GM19397 (cell line): ENCODE data around the gene TMEM117.
A peak's percentile ranks its signal among the peaks of the same experiment; 100 is the strongest.
"Not testable (repeated sequence)": the region's sequence is repeated elsewhere in the genome, so short reads cannot be mapped to it uniquely, and the experiment has no call there.

Experiments
- ATAC-seq: cut with Tn5 transposase; IDR thresholded peaks from one replicate; pipeline ENCODE4 v1.9.1; 2021; ENCODE audit warnings: mild to moderate bottlenecking, moderate library complexity; ENCODE audit not compliant: unreplicated experiment

TMEM117 gene

DNA sequence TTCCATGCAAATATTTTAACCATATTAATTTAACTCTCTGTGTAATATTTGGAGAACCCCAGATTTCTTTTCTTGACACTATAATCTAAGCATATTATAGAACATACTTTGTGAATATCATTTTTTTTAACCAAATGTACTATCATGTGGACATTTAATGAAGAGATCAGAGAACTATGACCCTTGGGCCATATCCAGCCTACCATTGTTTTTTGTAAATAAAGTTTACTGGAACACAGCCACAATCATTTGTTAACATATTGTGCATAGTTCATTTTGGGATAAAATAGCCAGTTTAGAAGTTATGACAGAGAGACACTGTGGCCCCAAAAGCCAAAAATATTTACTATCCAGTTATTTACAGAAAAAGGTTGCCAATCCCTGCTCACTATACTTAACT is 338.2 kb downstream of the TMEM117 start:
- ATAC-seq = no peak

DNA sequence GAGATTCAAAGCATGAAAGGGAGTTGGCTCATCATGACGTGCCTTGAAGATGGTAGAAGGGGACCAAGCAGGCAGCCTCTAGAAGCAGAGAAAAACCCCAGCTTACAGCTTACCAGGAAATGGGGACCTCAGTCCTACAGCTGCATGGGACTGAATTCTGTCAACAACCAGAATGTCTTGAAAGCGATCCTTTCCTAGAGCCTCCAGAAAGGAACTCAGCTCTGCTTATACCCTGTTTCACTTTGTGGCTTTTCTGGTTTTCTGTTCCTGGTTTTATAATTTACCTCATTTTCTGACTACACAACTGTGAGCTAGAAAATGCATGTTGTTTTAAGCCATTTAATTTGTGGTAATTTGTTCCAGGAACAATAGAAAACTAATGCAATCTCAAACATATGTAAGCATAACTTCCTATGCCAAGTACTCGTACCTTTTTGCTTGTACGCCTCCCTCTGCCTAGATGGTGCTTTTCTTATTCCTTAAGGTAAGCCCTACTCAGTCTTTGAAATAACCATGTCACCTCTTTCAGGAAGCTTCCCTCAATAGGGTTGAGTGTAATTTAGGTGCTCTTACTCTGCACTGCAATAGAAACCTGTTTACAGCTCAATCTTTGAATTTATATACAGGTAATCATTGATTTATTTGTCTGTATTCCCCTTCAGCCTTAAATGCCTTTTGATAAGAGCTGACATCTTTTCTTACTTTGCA is 348.8 kb downstream of the TMEM117 start:
- ATAC-seq = peak; percentile 75

DNA sequence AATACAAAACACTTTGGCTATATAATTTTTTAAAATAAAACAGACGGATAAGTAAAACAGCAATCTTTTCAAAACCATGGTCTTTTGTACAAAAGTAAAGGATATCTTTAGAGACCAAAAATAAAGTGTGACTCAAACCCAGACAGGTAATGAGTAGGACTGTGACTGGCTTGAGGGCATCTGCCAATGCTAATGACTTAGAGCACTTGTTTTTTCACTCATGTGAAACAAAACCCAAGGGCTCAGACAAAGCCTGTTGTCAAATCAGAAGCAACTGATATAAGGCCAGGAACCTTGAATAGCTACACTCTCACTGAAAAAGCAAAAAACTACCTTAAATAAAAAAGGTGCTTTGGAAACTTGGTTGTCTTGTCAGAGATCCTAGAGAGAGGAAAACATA is 357.4 kb downstream of the TMEM117 start:
- ATAC-seq = peak; percentile 92

DNA sequence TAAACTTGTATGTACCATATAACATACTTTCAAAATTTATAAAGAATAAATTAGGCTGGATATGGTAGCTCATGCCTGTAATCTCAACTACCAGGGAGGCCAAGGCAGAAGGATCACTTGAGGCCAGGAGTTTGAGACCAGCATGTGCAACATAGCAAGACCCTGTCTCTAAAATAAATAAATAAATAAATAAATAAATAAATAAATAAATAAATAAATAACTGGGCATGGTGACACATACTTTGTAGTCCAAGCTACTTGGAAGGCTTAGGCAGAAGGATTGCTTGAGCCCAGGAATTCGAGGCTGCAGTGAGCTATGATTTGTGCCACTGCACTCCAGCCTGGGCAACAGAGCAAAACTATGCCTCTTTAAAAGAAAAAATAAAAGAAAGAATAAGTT is 359.8 kb downstream of the TMEM117 start:
- not testable (repeated sequence) for ATAC-seq

DNA sequence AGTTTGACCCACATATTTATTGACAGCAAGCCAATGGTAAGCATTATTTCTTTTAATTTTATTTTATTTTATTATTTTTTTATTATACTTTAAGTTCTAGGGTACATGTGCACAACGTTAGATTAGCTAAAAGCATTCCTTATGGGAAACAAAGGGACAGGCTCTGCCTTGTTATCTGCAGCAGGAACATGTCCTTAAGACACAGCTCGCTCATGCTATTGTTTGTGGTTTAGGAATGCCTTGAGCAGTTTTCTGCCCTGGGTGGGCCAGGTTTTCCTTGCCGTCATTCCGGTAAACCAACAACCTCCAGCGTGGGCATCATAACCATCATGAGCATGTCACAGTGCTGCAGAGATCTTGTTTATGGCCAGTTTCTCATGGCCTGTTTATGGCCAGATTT is 370.2 kb downstream of the TMEM117 start:
- ATAC-seq = no peak

DNA sequence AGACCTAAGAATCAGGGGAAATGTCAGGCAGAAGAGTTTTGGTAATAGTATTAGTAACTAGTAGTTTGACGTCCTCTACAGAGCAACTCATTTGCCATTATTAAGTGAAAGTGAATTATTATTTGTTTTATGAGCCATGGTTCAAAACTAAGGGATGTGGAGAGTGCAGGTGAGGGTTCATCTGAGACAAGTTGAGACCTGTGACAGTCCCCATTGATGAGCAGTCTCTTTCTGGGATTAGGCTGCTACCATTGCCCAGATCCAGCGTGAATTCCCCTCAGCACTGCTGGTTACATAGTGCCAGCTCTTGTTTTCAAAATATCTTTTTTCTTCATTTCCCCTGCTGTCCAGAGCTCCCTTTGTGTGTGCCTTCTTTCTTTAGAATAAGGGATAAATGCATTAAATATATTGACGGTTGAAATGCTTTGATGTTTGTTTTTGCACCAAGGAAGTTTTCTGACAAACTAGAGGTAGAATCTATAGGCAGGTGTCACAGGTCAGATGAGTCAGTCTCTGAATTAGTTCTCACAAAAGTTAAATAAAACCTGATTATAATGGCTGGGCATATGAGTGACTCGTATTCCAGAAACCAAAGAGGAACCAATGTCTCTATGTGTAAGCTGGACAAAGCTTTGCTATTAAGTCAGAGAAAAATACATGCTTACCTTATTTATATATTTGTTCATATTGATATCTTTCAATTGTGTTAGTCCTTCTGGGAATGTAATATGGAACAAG is 381.4 kb downstream of the TMEM117 start:
- no peak for ATAC-seq

DNA sequence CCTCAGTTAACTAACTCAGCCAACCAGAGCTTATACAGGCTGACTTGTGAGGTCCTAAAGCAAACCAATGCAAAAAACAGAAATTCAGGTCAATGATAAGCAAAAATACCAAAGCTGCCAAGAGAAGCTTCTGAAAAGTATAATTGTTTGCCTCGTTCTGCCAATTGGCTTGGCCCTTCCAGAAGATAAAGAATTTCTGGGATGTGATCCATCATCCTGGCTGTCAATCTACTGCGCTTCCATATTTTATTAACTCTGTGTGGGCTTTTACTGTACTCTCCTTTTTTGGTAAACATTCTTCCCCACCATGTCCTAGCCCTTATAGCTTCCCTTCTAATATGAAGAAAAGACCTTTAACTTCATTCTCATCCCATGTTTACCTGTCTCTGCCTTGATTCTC is 387.9 kb downstream of the TMEM117 start:
- ATAC-seq = no peak

DNA sequence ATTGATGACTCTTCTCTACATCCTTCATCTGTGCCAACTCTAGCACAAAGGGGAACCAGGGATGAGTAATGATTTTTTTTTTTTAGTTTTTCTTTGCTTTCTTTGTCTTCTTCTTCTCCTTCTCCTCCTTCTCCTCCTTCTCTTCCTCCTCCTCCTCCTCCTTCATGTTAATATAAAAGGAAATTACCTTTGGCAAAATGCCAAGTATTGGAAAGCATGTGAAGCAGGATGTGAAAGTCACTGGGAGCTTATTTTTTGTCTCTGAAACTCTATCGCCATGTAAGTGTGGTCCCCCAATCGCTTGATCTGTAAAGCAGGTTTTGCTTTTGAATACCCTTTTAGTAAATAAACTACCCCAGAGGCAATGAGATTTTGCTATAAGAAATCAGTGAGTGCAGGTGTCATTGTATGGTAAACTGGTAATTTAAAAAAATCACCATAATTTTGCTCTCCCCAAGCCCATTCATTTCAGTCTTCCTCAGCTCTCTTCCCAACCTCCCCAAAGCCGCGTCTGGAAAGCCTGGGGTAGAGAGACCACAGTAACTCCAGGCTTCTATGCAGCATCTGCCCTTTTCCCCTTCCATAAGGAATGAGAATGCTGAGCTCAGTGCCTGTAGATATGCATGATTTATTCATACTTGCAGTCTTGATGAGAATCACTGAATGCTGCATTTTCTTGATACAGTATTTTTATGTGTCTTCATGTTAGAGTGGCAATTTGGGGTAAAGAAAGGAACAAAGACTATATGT is 388.7 kb downstream of the TMEM117 start:
- ATAC-seq = no peak

DNA sequence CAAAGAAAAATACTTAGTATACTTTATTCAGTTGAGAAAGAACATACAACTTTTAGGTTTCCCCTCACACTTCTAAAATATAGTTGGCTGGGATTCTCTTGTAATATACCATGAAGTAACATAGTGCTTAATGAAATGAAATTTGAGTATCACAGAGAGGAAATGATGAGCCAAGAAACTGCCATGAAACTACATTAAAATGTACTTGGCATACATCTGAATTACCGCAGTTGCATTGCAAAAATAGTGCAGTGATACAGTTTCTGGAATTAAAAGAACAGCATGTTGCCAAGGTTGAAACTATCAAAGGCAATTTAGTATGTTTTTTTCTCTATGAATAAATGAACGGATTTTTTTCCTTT is 389.2 kb downstream of the TMEM117 start:
- ATAC-seq = no peak

DNA sequence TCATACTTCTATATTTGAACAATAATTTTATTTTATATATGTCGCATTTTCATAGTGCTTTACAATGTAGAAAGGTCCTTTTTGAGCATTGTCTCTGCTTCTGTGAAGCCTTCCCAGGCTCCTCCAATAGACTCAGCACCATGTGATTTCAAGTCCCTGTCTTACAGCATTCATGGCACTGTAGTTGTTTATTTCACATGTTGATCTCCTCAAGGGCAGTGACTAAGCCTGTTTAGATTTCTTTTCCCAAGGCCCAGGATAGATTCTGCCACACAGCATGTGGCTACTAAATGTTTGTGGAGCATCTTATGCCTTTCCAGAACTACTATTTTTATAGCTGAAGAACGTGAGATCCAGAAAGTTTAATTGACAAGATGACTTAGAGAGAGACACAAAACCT is 391.7 kb downstream of the TMEM117 start:
- no peak for ATAC-seq

DNA sequence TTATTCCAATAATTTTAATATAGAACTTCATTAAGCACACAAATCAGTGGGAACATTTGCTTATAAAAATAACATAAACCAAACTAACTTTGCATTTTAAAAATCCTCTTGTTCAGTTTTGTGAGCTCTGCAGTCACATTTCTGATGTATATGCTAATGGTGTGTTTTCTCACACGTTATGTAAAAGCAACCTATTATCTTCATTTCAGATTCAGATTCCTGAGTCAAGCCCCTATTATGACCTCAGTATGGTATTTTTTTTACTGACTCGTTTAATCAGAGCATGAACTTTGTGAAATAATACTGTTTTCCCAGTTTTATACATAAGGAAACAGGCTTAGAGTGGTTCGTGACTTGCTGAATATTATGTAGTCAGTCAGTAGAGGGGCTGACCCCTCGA is 394.0 kb downstream of the TMEM117 start:
- ATAC-seq = no peak

DNA sequence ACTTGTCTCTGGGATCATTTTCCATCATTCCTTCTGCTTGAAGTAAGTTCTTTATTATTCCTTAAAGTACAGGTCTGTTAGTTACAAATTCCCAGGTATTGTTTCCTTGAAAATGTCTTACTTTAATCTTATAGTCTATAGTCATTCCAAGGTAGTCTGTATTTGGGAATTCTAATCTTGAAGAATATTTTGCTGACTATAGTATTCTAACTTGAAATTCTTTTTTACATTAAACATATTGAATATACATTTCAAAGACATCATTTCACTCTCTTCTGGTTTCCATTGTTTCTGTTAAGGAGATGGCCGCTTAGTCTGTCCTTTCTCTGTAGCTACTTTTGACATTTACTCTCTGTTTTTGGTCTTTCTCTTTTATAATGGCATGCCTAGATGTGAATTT is 399.8 kb downstream of the TMEM117 start:
- ATAC-seq = no peak

DNA sequence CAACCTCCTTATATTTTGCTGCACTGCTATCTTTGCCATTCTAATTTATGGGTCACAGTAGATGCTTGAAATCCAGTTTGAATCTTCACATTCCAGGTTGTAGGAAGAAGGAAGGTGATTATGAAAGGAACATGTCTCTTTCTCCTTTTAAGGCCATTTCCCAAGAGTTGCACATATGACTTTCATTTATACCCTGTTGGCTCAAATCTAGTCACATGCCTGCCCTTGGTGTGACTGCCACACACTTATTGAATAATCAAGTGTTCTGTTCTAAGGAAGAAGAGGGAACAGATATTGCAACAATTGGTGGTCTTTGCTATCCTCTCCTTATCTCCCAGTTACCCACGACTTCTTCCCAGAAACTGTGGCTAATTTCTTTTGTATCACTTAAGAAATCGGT is 404.3 kb downstream of the TMEM117 start:
- no peak for ATAC-seq

DNA sequence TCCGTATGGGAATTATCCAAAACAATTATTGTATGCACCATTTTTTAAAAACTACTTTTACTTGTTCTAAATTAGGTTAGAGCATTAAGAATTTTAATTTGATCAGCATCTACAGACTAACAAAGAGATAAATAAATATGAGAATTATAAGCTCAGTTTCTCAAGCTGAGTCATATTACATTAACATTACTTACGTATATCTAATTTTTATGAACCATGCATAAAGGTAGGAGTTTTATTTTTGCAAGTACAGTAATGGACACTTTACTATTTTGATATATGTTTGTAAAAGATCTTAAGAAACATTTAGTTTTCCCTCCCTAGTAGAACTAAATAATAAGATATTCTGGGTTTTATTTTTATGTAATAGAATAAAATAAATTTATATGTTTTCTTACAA is 410.1 kb downstream of the TMEM117 start:
- no peak for ATAC-seq

DNA sequence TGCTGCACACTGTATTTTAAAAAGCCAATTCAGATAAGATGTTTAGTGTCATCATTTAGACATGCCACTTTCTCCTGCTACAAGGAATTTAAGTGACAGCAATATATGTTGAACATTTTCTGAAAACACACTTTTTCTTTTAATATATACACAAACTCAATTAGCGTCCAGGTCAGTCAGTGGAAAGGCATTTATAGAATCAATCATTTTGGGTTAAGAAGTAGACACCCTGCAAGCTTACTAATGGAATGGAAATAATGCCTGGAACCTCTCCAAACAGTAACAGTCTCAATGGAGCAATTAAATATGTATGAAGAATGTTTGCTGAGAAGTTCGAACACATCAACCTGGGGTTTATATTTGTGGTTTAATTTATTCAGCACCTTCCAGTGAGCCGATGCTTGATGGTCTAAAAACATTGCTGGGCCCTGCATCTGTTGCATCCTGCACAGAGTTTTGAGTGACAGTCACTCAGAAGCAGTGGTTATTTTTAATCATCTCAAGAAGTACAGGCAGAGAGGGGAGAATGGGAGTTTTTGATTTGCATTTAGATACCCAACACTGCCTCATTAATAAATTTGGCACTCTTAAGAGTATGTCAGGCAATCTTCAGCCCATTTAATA is 410.7 kb downstream of the TMEM117 start:
- ATAC-seq = no peak

DNA sequence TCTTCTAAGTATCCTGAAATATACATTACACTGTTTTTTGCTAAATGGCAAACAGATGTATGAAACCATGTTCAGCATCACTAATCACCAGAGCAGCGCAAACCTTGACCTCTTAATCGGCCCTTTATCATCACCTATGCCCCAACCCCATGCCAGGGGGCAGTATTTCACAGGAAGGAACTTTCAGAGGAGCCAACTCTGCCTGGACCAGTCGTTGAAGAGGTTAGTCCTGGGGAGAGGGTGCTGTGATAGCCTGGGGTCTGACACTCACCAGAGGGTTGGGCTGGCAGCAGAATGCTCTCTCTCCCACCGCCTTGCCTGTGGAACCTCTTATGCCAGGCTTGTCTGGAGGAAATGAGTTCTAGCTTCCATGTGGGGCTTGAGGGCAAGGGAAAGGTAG is 411.7 kb downstream of the TMEM117 start:
- no peak for ATAC-seq

DNA sequence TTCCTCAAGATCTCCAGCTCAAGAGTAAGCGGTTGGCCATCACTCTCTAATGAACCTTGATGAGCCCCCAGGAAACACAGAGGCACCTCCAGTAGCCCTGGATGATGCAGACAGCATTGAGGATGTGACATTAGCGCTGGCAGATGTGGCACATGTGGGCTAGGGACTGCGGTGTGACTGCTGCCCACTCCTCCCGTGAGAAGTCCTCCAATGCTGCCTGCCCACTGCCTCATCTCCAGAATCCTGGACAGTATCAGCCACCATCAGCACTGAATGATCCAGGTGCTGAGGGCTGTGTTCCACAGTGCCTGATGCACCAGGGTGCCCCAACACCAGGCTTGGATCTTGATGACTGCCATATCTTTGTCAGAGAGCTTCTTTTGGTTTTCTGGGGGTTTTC is 412.6 kb downstream of the TMEM117 start:
- no peak for ATAC-seq

DNA sequence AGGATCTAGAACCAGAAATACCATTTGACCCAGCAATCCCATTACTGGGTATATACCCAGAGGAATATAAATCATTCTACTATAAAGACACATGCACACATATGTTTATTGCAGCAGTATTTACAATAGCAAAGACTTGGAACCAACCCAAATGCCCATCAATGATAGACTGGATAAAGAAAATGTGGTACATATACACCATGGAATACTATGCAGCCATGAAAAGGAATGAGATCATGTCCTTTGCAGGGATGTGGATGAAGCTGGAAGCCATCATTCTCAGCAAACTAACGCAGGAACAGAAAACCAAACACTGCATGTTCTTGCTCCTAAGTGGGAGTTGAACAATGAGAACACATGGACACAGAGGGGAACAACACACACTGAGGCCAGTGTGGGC is 414.6 kb downstream of the TMEM117 start:
- not testable (repeated sequence) for ATAC-seq

DNA sequence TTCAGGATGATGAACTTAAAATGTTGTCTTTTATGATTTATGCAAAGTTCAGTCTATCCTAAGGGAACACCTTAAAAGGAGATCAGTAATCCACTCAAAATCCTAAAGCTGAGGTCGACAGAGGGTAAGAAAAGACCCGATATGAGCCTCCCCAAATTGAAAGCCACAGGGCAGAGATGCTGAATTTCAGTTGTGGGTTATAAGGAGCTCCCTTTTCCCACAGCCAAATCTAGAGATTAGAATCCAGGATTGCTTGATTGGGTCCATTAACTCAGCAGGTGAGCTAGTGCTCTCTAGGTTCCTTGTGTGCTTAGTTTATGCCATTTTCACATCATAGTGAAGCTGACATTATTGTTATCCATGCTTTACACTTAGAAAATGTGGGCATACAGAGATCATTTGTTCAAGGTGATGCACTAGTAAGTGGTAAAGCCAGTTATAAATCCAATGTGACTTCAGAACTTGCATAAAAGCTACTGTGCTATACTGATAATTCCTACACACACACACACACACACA is 417.5 kb downstream of the TMEM117 start:
- no peak for ATAC-seq

DNA sequence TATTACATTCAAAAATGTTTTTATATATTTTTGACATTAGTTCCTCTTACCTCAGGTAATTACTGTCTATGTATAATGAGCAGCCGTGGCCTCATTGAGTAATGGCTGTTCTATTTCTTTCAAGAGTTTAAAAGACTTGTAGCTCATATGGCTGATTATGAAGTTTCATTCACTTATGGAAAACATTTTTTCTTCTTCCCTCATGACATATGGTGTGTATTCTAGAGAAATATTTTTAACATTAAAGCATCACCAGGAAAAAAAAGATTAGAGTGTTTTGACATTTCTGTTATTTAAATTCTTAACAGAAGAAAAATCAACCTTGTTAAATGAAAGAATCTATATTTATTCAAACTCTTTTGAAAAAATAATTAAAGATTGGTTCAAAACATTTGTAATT is 422.4 kb downstream of the TMEM117 start:
- ATAC-seq = no peak

DNA sequence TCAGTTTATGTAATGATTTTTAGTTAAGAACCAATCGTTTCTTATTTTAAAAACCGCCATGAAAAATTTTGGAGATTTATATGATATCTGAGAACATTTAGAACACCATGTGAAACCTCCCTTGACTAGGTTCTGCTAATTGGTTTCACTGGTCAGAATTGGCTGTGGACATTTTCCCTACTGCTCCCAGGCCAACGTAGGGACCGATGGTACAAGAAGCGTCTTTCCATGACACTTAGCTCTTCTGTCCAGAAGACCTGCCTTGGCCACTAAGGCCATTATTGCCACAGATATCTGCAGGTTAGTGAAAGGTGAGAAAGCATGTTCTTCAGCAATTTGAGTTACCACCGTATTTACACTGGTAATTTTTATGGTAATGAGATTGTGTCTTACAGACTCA is 424.0 kb downstream of the TMEM117 start:
- ATAC-seq = no peak
